Heart right ventricle (tissue), 16 donors: ENCODE results near the gene BAX. TPM values are rescaled to one million over a fixed set of nuclear protein-coding genes. Genes with fewer than 3 reads are reported as not detected.

Experiments
- ATAC-seq, 8 donors: fragments of 200-7000 bp; cut with Tn5 transposase; one replicate each; pipeline ENCODE4 v1.9.1; 2020; ENCODE audit warnings: mild to moderate bottlenecking in 8 of 8, moderate library complexity in 8 of 8, moderate number of reproducible peaks in 1 of 8
- DNase-seq, 2 donors: peaks; one replicate each; pipeline ENCODE4 v3.0.0-alpha.2; 2020
- H3K27ac ChIP-seq, 10 donors: fragments of 200-600 bp; sonication (generic) in 2 of 10; one replicate each; pipeline versions ENCODE4 v1.5.0 to v1.8.0; 2020 to 2022; ENCODE audit warnings: mild to moderate bottlenecking in 3 of 10
- H3K27me3 ChIP-seq, 7 donors: fragments of 200-600 bp; one replicate each; pipeline ENCODE4 v1.8.0; 2021 to 2022; ENCODE audit warnings: mild to moderate bottlenecking in 2 of 7
- H3K36me3 ChIP-seq, 9 donors: fragments of 200-600 bp; sonication (generic) in 1 of 9; one replicate each; pipeline versions ENCODE4 v1.5.0 to v1.8.0; 2020 to 2022; ENCODE audit warnings: mild to moderate bottlenecking in 2 of 9
- H3K4me1 ChIP-seq, 9 donors: fragments of 200-600 bp; sonication (generic) in 1 of 9; one replicate each; pipeline versions ENCODE4 v1.5.0 to v1.8.0; 2020 to 2022; ENCODE audit warnings: mild to moderate bottlenecking in 4 of 9
- H3K4me3 ChIP-seq, 10 donors: fragments of 200-600 bp; sonication (generic) in 2 of 10; one replicate each; pipeline versions ENCODE4 v1.5.0 to v1.8.0; 2020 to 2022; ENCODE audit warnings: mild to moderate bottlenecking in 7 of 10, moderate library complexity in 2 of 10
- H3K9me3 ChIP-seq, 11 donors: fragments of 200-600 bp in 10 of 11; sonication (generic) in 2 of 11; one replicate each; pipeline versions ENCODE4 v1.5.0 to v1.8.0; 2013 to 2022; ENCODE audit warnings: mild to moderate bottlenecking in 2 of 11, control low read depth in 1 of 11, moderate library complexity in 1 of 11
- CTCF ChIP-seq, 9 donors: fragments of 200-600 bp; sonication (generic) in 2 of 9; IDR thresholded peaks; one replicate each; pipeline versions ENCODE4 v1.5.0 to v1.8.0; 2021 to 2022; ENCODE audit warnings: antibody characterized with exemption in 9 of 9, mild to moderate bottlenecking in 5 of 9, moderate library complexity in 1 of 9
- WGBS, 2 donors: extraction: QIAGEN DNeasy Blood & Tissue Kit; methylation state at CpG; one replicate each; pipeline ENCODE4 v1.1.7; 2013; ENCODE audit warnings: inconsistent platforms in 1 of 2; 5-methylcytosine and 5-hydroxymethylcytosine counted together
- intact Hi-C, 10 donors: fragments of 100-400 bp; cut with DNase I; formaldehyde crosslinking; loops; one replicate each; pipeline versions ENCODE4 v1.11.1 to v1.14.2; 2022
- polyA plus RNA-seq, 2 donors: library from polyadenylated mRNA; stranded (reverse); fragments of 200-250 nt; gene quantifications; one replicate each; pipeline ENCODE4 v1.2.3, GENCODE V29; 2013
- total RNA-seq, 10 donors: library from RNA; stranded (reverse); fragmentation: NEBNext Ultra II Directional in 3 of 10; extraction: Animal tissue kit (Norgen Biotek cat#: 25700) in 3 of 10; gene quantifications; one replicate each; pipeline versions ENCODE4 v1.2.1 to v1.2.4, GENCODE V29; 2021 to 2023
- donor health status: Arrhythmogenic right ventricular cardiomyopathy.
- donor health status: ischemic (EF 13 %, LVEDD 7.1; RV severe dilation, severe dysfunction).
- donor health status: healthy with polysubstance abuse.
- donor health status: DM: no; HTN: yes; CAD: no.
- donor health status: DM: no; HTN: no; CAD: no.
- donor health status: ischemic (EF 25% LVEDD 6.9; RV normal size, moderate dysfunction).
- donor health status: ischemic (EF 25% LVEDD 5.7; RV mildly dilated, moderate dysfunction).
- donor health status: healthy.
- donor health status: DM: yes; HTN: yes; CAD: no.
- donor health status: Ischemic cardiomyopathy.
- donor health status: ischemic (EF 35%, LVEDD 5.7; RV mildly dilated, moderate dysfunction).
- donor health status: nonischemic (EF 11% LVEDD 7.7; RV severe dilation, severe dysfunction).
- donor health status: DM: yes; HTN: yes; CAD: no.
- donor health status: PGD.
- donor health status: ischemic (EF 29% LVEDD 5.4; RV normal size, mild dysfunction).
- donor health status: nonischemic (EF 23%, LVEDD 6.1; RV moderate dilation, normal function).

The BAX gene
- total and polyA plus RNA-seq, 12 donors: 11.5 to 41.5 (median 19.5) TPM

GRCh38 chr19:48991873-48992580 is 37.4 kb downstream of the BAX start:
- peaks cover 0 to 40% (median 13%) of the 10 kb centered on the region in 9 donors for H3K36me3 ChIP-seq
- no peaks in the 10 kb centered on the region for H3K9me3 ChIP-seq
- no peak for TF ChIP-seq CTCF (IDR thresholded peaks at IDR 0.05)
- H3K27me3 ChIP-seq: no peaks in the 10 kb centered on the region
- H3K4me1 ChIP-seq: peaks cover 9 to 53% (median 42%) of the 10 kb centered on the region in 9 donors
- peak; percentile 33 to 74 for DNase-seq
- WGBS, 2 donors: 14 to 22% methylated on average over 8 of the region's 8 CpGs
- ATAC-seq: peak; percentile 31 to 67 (median 47)
- H3K27ac ChIP-seq: peak overlapping the region; percentile 71 to 98 (median 95)
- intact Hi-C loops: loop anchor here in 5 of 10 donors (10.0 kb wide), 4 partner anchors 83 to 223 kb away; partner anchors contain the start of genes KCNA7 (in 2 of the 5), HRC (in 1 of the 5) and TRPM4 (in 1 of the 5)
- peak overlapping the region; percentile 54 to 99 (median 88) for H3K4me3 ChIP-seq

- H3K36me3 ChIP-seq: peaks cover 0 to 33% (median 13%) of the 10 kb centered on the region in 9 donors
- H3K4me3 ChIP-seq: peak overlapping the region; percentile 54 to 99 (median 88)
- TF ChIP-seq CTCF (IDR thresholded peaks at IDR 0.05): no peak
- 1 to 2% methylated on average over 20 of the region's 20 CpGs for WGBS, 2 donors
- peak overlapping the region; percentile 71 to 98 (median 95) for H3K27ac ChIP-seq
- intact Hi-C loops: loop anchor here in 5 of 10 donors (1.0 to 10.0 kb wide), 5 partner anchors 82 to 222 kb away; partner anchors contain the start of genes KCNA7 (in 2 of the 5), HRC (in 1 of the 5), PPP1R15A (in 1 of the 5) and TRPM4 (in 1 of the 5)
- no peaks in the 10 kb centered on the region for H3K9me3 ChIP-seq
- DNase-seq (peak in 1 of 2 donors; percentile 49), ATAC-seq (peak in 6 of 8 donors; percentile 0 to 18 (median 2))
- H3K4me1 ChIP-seq: peaks cover 9 to 53% (median 42%) of the 10 kb centered on the region in 9 donors
- H3K27me3 ChIP-seq: no peaks in the 10 kb centered on the region
These were observed 38.0 kb downstream of the BAX start for GRCh38 chr19:48992581-48993174.

- no peaks in the 10 kb centered on the region for H3K9me3 ChIP-seq
- peak within 1 kb of the TSS; percentile 74 to 98 (median 95) for H3K27ac ChIP-seq
- ATAC-seq: peak; percentile 90 to 96 (median 94)
- DNase-seq: peak; percentile 99 to 100
- 0 to 1% methylated on average over 56 of the region's 56 CpGs for WGBS, 2 donors
- H3K27me3 ChIP-seq: no peaks in the 10 kb centered on the region
- H3K4me3 ChIP-seq: peak within 1 kb of the TSS; percentile 54 to 99 (median 88)
- peak in 8 of 9 donors; percentile 96 to 99 (median 98) for TF ChIP-seq CTCF (IDR thresholded peaks at IDR 0.05)
- H3K4me1 ChIP-seq: peaks cover 9 to 52% (median 42%) of the 10 kb centered on the region in 9 donors
- intact Hi-C loops: loop anchor here in 5 of 10 donors (1.0 to 10.0 kb wide), 5 partner anchors 81 to 221 kb away; partner anchors contain the start of genes KCNA7 (in 2 of the 5), HRC (in 1 of the 5), PPP1R15A (in 1 of the 5) and TRPM4 (in 1 of the 5)
- H3K36me3 ChIP-seq: peaks cover 0 to 26% (median 9%) of the 10 kb centered on the region in 9 donors
These were observed 38.7 kb downstream of the BAX start, which contains the start of the genes GYS1 and RUVBL2 for GRCh38 chr19:48993175-48994034. GYS1 (minus strand) TSS chr19:48993309; CDS start chr19:48993112, 197 bp downstream. RUVBL2 (plus strand) TSS chr19:48993887; CDS start chr19:48993912, 25 bp downstream.
